ENCODE measurements around the gene ACAT1. TPM values are rescaled to one million over a fixed set of nuclear protein-coding genes. Genes with fewer than 3 reads are reported as not detected.

ACAT1 gene
- total RNA-seq (ENCODE audit: low replicate concordance) = 37.6 and 50.9 TPM in 2 replicates

DNA sequence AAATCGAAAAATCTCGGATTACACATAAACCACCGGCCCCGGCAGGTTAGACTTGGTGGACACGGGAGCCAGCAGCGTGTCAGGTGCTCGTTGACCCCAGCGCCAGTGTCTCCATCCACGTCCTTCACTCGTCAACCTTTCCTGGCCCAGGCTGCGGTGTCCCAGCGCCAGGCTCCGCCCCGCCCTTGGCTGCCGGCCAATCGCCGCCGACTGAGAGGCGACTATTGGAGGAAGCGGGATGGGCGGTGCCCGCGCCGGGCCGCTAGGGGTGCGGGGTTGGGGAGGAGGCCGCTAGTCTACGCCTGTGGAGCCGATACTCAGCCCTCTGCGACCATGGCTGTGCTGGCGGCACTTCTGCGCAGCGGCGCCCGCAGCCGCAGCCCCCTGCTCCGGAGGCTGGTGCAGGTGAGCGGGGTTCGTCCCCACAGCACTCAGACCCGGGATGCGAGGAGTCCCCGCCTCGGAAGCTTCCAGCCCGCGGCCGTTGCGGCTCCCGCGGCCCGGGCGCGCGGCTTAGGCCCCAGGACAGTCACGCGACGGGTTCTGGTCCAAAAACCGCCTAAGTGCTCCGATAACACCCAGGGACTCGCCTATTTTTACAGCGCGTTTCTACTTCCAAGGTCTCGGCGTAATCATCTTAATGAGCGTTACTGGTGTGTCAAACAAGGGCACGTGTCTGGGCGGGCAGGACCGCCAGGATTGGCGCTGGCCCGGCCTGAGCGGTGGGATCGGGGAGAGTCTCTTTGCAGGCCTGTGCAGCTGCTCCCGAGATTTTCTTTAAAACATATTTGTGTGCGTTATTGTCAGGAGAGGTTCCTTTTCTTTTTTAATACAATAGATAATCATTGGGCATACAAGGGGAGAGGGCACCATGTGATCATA is at the start of gene ACAT1:
Gene ACAT1 (plus strand): TSS at position 294 of the 882 bp plus-strand sequence. CDS start 40 bp downstream, at position 334.
- Histone ChIP-seq H4K20me1 (ENCODE audit: low read depth) (peaks cover 5% of the 10 kb centered on the region), H3K27ac (no peak within 1 kb of the TSS), H3F3A (ENCODE audit: low read depth) (no peaks in the 10 kb centered on the region), H2AFZ (replicated peaks) (peak within 1 kb of the TSS; percentile 97), H3K4me1 (no peaks in the 10 kb centered on the region), H3K9ac (no peak within 1 kb of the TSS), H3K27me3 (peaks cover 13% of the 10 kb centered on the region), H3K79me2 (ENCODE audit: low read depth) (no peaks in the 10 kb centered on the region), H3K4me3 (peak within 1 kb of the TSS; percentile 62), H3K9me3 (ENCODE audit: low read depth) (no peaks in the 10 kb centered on the region), H3K4me2 (peak within 1 kb of the TSS; percentile 87), H3K36me3 (no peaks in the 10 kb centered on the region)
- peak; percentile 95 for DNase-seq (ENCODE audit: low spot score)
- Mint-ChIP-seq H3K36me3 (peaks cover 8% of the 10 kb centered on the region), H3K27ac (no peak within 1 kb of the TSS), H3K4me1 (peaks cover 9% of the 10 kb centered on the region), H3K27me3 (ENCODE audit: insufficient read depth, low read depth) (peaks cover 7% of the 10 kb centered on the region), H3K4me3 (peak within 1 kb of the TSS; percentile 91), H3K9me3 (no peaks in the 10 kb centered on the region)
- TF ChIP-seq EZH2phosphoT487 (IDR thresholded peaks at IDR 0.05) = no peak
- no peak for TF ChIP-seq EZH2 (IDR thresholded peaks at IDR 0.05)
- TF ChIP-seq, protein P1, sequence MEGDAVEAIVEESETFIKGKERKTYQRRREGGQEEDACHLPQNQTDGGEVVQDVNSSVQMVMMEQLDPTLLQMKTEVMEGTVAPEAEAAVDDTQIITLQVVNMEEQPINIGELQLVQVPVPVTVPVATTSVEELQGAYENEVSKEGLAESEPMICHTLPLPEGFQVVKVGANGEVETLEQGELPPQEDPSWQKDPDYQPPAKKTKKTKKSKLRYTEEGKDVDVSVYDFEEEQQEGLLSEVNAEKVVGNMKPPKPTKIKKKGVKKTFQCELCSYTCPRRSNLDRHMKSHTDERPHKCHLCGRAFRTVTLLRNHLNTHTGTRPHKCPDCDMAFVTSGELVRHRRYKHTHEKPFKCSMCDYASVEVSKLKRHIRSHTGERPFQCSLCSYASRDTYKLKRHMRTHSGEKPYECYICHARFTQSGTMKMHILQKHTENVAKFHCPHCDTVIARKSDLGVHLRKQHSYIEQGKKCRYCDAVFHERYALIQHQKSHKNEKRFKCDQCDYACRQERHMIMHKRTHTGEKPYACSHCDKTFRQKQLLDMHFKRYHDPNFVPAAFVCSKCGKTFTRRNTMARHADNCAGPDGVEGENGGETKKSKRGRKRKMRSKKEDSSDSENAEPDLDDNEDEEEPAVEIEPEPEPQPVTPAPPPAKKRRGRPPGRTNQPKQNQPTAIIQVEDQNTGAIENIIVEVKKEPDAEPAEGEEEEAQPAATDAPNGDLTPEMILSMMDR (IDR thresholded peaks at IDR 0.05) = peak; percentile 36

DNA sequence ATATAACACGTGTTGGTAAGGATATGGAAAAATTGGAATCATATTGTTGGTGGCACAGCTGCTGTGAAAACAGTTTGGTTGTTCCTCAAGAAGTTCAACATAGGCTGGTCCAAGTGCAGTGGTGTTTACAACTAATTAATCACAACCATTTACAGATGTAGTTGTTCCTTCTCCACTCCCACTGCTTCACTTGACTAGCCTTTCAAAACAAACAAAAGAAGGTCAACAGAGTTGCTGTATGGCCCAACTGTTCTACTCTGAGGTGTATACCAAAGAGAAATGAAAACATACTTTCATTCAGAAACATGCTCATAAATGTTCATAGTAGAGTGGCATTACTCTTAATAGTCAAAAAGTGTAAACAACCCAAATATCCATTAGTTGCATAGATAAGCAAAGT is 36.6 kb upstream of the ACAT1 start:
- DNase-seq (ENCODE audit: low spot score) = no peak
- no peak overlapping the region for H3K4me3 Mint-ChIP-seq
- H3K9me3 Mint-ChIP-seq = no peaks in the 10 kb centered on the region
- no peak overlapping the region for H3K27ac Mint-ChIP-seq
- Histone ChIP-seq H3K36me3 (peaks cover 4% of the 10 kb centered on the region), H4K20me1 (ENCODE audit: low read depth) (peaks cover 6% of the 10 kb centered on the region), H3K9ac (no peak overlapping the region), H2AFZ (replicated peaks) (no peak overlapping the region), H3K27ac (no peak overlapping the region), H3F3A (ENCODE audit: low read depth) (no peaks in the 10 kb centered on the region), H3K79me2 (ENCODE audit: low read depth) (no peaks in the 10 kb centered on the region), H3K4me3 (no peak overlapping the region), H3K9me3 (ENCODE audit: low read depth) (no peaks in the 10 kb centered on the region), H3K27me3 (no peaks in the 10 kb centered on the region), H3K4me1 (no peaks in the 10 kb centered on the region), H3K4me2 (no peak overlapping the region)
- peaks cover 20% of the 10 kb centered on the region for H3K36me3 Mint-ChIP-seq
- H3K27me3 Mint-ChIP-seq (ENCODE audit: insufficient read depth, low read depth) = no peaks in the 10 kb centered on the region
- TF ChIP-seq, protein P1 (IDR thresholded peaks at IDR 0.05) = no peak
- no peaks in the 10 kb centered on the region for H3K4me1 Mint-ChIP-seq

DNA sequence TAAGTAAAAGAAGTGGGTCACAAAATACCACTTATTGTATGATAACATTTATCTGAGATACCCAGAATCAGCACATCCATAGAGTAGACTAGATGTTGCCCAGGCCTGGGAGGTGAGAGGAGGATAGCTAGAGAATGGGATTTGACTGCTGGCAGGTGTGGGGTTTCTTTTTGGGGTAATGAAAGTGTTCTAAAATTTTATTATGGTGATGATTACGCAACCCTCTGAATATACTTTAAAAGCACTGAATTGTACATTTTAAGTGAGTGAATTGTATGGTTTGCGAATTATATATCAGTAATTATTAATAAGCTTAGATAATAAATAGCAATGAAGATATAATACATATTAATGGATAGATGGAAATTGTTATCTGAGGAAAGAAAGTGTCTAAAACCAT is 35.7 kb upstream of the ACAT1 start:
- no peak overlapping the region for H3K4me3 Mint-ChIP-seq
- H4K20me1 ChIP-seq (ENCODE audit: low read depth) = peaks cover 6% of the 10 kb centered on the region
- H3K4me1 Mint-ChIP-seq = no peaks in the 10 kb centered on the region
- no peak for DNase-seq (ENCODE audit: low spot score)
- no peak overlapping the region for H3K4me3 ChIP-seq
- H3K9ac ChIP-seq = no peak overlapping the region
- H3K4me1 ChIP-seq = no peaks in the 10 kb centered on the region
- no peaks in the 10 kb centered on the region for H3K27me3 ChIP-seq
- H3K9me3 ChIP-seq (ENCODE audit: low read depth) = no peaks in the 10 kb centered on the region
- H3F3A ChIP-seq (ENCODE audit: low read depth) = no peaks in the 10 kb centered on the region
- no peaks in the 10 kb centered on the region for H3K79me2 ChIP-seq (ENCODE audit: low read depth)
- H3K36me3 Mint-ChIP-seq = peaks cover 16% of the 10 kb centered on the region
- no peaks in the 10 kb centered on the region for H3K9me3 Mint-ChIP-seq
- H3K27ac ChIP-seq = no peak overlapping the region
- H3K27me3 Mint-ChIP-seq (ENCODE audit: insufficient read depth, low read depth) = no peaks in the 10 kb centered on the region
- H2AFZ ChIP-seq (replicated peaks) = no peak overlapping the region
- TF ChIP-seq, protein P1 (IDR thresholded peaks at IDR 0.05) = no peak
- no peak for TF ChIP-seq EZH2phosphoT487 (IDR thresholded peaks at IDR 0.05)
- TF ChIP-seq EZH2 (IDR thresholded peaks at IDR 0.05) = no peak
- H3K4me2 ChIP-seq = no peak overlapping the region
- no peak overlapping the region for H3K27ac Mint-ChIP-seq
- H3K36me3 ChIP-seq = peaks cover 4% of the 10 kb centered on the region
